ENCODE data around the gene RAPGEF5. TPM values are rescaled to one million over a fixed set of nuclear protein-coding genes. Genes with fewer than 3 reads are reported as not detected.

Gene RAPGEF5
- total and polyA plus RNA-seq, 10 of the 15 experiments (the other 5 are each of a cell fraction or from before 2014, with no cell fraction given), result 0.38 to 4.0 (median 1.6) TPM; not detected in 1

DNA sequence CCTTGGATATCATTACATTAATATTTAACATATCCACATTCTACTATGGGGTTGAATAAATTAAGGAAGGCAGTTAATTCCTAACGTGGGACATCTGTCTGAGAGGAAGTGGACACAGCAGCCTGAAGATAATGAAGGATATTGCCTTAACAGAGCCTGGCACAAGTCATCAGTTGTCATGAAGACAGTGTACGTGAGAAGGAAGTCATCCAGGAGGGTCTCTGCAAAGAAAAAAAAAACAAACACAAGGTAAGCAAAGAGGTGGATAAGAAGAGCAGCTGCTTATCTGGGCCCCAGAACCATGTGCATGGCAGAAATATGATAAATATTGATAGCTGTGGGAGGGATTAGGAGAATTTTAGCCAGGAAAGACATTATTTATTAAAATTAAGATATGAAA, 190.0 kb downstream of the RAPGEF5 start:
- RAD21 ChIA-PET (ENCODE audit: unreplicated experiment), result no interaction called here
- FAIRE-seq, result no peak
- no peak overlapping the region for H3K27ac ChIP-seq (ENCODE audit: control insufficient read depth, insufficient read depth)
- WGBS (ENCODE audit: insufficient coverage, insufficient replicate concordance, low lambda C conversion rate, missing lambda C conversion rate), result 8% methylated on average over 2 of the region's 2 CpGs
- no peak overlapping the region for H3K9ac ChIP-seq (ENCODE audit: control insufficient read depth, insufficient read depth, low read length)
- CTCF ChIA-PET, result no interaction called here
- H3K79me2 ChIP-seq (ENCODE audit: control insufficient read depth, insufficient read depth, low read length), result no peaks in the 10 kb centered on the region
- no peak for DNase-seq (ENCODE audit: low read depth, low spot score)
- H3K27me3 ChIP-seq (replicated peaks in 1 of 2; ENCODE audit: control insufficient read depth in 2 of 2, insufficient read depth in 2 of 2, low read length in 1 of 2), result no peaks in the 10 kb centered on the region
- POLR2A ChIA-PET, result no interaction called here
- no peak for ATAC-seq
- no peaks in the 10 kb centered on the region for H3K4me1 ChIP-seq (ENCODE audit: control insufficient read depth, insufficient read depth, low read length)
- H3K9me3 ChIP-seq (replicated peaks; ENCODE audit: control insufficient read depth, insufficient read depth, low read length), result no peaks in the 10 kb centered on the region
- no TSS peak for BruUV-seq (replicated peaks)
- no peaks in the 10 kb centered on the region for H3K36me3 ChIP-seq (ENCODE audit: control insufficient read depth in 2 of 2, insufficient read depth in 2 of 2, low read length in 1 of 2)
- no peak overlapping the region for H2AFZ ChIP-seq (ENCODE audit: control insufficient read depth, low read depth, low read length)
- in situ Hi-C loops (cut with MboI) (no loop called here), intact Hi-C loops (cut with micrococcal nuclease; ENCODE audit: unreplicated experiment) (no loop called here)
- SMC1A ChIA-PET (ENCODE audit: uncharacterized antibody, unreplicated experiment), result no interaction called here
- H3K4me2 ChIP-seq (ENCODE audit: control insufficient read depth, insufficient read depth), result no peak overlapping the region
- H3K4me3 ChIP-seq, result no peak overlapping the region
- H4K20me1 ChIP-seq (ENCODE audit: control insufficient read depth, insufficient read depth), result no peaks in the 10 kb centered on the region
- TF ChIP-seq SP1 (IDR thresholded peaks at IDR 0.05; ENCODE audit: low read depth, low read length), result no peak
- TF ChIP-seq ZNF24 (IDR thresholded peaks at IDR 0.05), result no peak
- TF ChIP-seq SMARCA5 (IDR thresholded peaks at IDR 0.05), result no peak
- TF ChIP-seq BACH1 (IDR thresholded peaks at IDR 0.05; ENCODE audit: borderline replicate concordance), result no peak
- no peak for TF ChIP-seq STAT1 (conservative IDR thresholded peaks at IDR 0.05)
- TF ChIP-seq RFX5 (IDR thresholded peaks at IDR 0.05; ENCODE audit: low read depth, low read length), result no peak
- TF ChIP-seq, protein P1, sequence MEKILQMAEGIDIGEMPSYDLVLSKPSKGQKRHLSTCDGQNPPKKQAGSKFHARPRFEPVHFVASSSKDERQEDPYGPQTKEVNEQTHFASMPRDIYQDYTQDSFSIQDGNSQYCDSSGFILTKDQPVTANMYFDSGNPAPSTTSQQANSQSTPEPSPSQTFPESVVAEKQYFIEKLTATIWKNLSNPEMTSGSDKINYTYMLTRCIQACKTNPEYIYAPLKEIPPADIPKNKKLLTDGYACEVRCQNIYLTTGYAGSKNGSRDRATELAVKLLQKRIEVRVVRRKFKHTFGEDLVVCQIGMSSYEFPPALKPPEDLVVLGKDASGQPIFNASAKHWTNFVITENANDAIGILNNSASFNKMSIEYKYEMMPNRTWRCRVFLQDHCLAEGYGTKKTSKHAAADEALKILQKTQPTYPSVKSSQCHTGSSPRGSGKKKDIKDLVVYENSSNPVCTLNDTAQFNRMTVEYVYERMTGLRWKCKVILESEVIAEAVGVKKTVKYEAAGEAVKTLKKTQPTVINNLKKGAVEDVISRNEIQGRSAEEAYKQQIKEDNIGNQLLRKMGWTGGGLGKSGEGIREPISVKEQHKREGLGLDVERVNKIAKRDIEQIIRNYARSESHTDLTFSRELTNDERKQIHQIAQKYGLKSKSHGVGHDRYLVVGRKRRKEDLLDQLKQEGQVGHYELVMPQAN (conservative IDR thresholded peaks at IDR 0.05), result no peak
- TF ChIP-seq GATAD2B (conservative IDR thresholded peaks at IDR 0.05; ENCODE audit: low read depth), result no peak
- TF ChIP-seq NBN (IDR thresholded peaks at IDR 0.05), result no peak
- no peak for TF ChIP-seq ATF7 (IDR thresholded peaks at IDR 0.05; ENCODE audit: low read depth)
- TF ChIP-seq, protein P2, sequence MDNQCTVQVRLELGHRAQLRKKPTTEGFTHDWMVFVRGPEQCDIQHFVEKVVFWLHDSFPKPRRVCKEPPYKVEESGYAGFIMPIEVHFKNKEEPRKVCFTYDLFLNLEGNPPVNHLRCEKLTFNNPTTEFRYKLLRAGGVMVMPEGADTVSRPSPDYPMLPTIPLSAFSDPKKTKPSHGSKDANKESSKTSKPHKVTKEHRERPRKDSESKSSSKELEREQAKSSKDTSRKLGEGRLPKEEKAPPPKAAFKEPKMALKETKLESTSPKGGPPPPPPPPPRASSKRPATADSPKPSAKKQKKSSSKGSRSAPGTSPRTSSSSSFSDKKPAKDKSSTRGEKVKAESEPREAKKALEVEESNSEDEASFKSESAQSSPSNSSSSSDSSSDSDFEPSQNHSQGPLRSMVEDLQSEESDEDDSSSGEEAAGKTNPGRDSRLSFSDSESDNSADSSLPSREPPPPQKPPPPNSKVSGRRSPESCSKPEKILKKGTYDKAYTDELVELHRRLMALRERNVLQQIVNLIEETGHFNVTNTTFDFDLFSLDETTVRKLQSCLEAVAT (IDR thresholded peaks at IDR 0.05), result no peak
- TF ChIP-seq, protein P3, sequence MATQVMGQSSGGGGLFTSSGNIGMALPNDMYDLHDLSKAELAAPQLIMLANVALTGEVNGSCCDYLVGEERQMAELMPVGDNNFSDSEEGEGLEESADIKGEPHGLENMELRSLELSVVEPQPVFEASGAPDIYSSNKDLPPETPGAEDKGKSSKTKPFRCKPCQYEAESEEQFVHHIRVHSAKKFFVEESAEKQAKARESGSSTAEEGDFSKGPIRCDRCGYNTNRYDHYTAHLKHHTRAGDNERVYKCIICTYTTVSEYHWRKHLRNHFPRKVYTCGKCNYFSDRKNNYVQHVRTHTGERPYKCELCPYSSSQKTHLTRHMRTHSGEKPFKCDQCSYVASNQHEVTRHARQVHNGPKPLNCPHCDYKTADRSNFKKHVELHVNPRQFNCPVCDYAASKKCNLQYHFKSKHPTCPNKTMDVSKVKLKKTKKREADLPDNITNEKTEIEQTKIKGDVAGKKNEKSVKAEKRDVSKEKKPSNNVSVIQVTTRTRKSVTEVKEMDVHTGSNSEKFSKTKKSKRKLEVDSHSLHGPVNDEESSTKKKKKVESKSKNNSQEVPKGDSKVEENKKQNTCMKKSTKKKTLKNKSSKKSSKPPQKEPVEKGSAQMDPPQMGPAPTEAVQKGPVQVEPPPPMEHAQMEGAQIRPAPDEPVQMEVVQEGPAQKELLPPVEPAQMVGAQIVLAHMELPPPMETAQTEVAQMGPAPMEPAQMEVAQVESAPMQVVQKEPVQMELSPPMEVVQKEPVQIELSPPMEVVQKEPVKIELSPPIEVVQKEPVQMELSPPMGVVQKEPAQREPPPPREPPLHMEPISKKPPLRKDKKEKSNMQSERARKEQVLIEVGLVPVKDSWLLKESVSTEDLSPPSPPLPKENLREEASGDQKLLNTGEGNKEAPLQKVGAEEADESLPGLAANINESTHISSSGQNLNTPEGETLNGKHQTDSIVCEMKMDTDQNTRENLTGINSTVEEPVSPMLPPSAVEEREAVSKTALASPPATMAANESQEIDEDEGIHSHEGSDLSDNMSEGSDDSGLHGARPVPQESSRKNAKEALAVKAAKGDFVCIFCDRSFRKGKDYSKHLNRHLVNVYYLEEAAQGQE (IDR thresholded peaks at IDR 0.05; ENCODE audit: low read depth, low read length), result no peak
- TF ChIP-seq ZNF217 (IDR thresholded peaks at IDR 0.05), result no peak
- TF ChIP-seq BMI1 (IDR thresholded peaks at IDR 0.05; ENCODE audit: borderline replicate concordance), result no peak
- no peak for TF ChIP-seq ASH2L (IDR thresholded peaks at IDR 0.05; ENCODE audit: borderline replicate concordance, low read depth)
- TF ChIP-seq CBX3 (IDR thresholded peaks at IDR 0.05; ENCODE audit: borderline replicate concordance, low read depth), result no peak

Data from GM12878 (cell line).